ENCODE measurements around the gene HACD2.
A peak's percentile ranks its signal among the peaks of the same experiment; 100 is the strongest.

Gene HACD2

GRCh38 chr3:123481071-123481470 is 103.8 kb downstream of the HACD2 start:
- DNase-seq (ENCODE audit: low read depth) = no peak

- DNase-seq (ENCODE audit: low read depth) = no peak
These were observed 104.4 kb downstream of the HACD2 start for GRCh38 chr3:123480428-123480827.

GRCh38 chr3:123479891-123480290 is 105.0 kb downstream of the HACD2 start:
- DNase-seq (ENCODE audit: low read depth) = no peak

GRCh38 chr3:123478314-123478713 is 106.5 kb downstream of the HACD2 start:
- no peak for DNase-seq (ENCODE audit: low read depth)

GRCh38 chr3:123476967-123477750 is 107.7 kb downstream of the HACD2 start:
- no peak for DNase-seq (ENCODE audit: low read depth)

GRCh38 chr3:123475786-123476185 is 109.1 kb downstream of the HACD2 start:
- no peak for DNase-seq (ENCODE audit: low read depth)

- DNase-seq (ENCODE audit: low read depth) = no peak
These were observed 113.7 kb downstream of the HACD2 start for GRCh38 chr3:123471106-123471505.

GRCh38 chr3:123469323-123469995 is 115.4 kb downstream of the HACD2 start:
- no peak for DNase-seq (ENCODE audit: low read depth)

- no peak for DNase-seq (ENCODE audit: low read depth)
These were observed 117.8 kb downstream of the HACD2 start for GRCh38 chr3:123467046-123467445.

GRCh38 chr3:123464211-123464610 is 120.6 kb downstream of the HACD2 start:
- DNase-seq (ENCODE audit: low read depth) = no peak

GRCh38 chr3:123459862-123460261 is 125.0 kb downstream of the HACD2 start:
- no peak for DNase-seq (ENCODE audit: low read depth)

GRCh38 chr3:123458255-123458654 is 126.6 kb downstream of the HACD2 start:
- no peak for DNase-seq (ENCODE audit: low read depth)

GRCh38 chr3:123457841-123458240 is 127.0 kb downstream of the HACD2 start:
- DNase-seq (ENCODE audit: low read depth) = no peak

GRCh38 chr3:123453675-123454074 is 131.2 kb downstream of the HACD2 start:
- no peak for DNase-seq (ENCODE audit: low read depth)

- DNase-seq (ENCODE audit: low read depth) = no peak
These were observed 133.7 kb downstream of the HACD2 start for GRCh38 chr3:123451186-123451585.

GRCh38 chr3:123449997-123450604 is 134.8 kb downstream of the HACD2 start:
- DNase-seq (ENCODE audit: low read depth) = no peak

- no peak for DNase-seq (ENCODE audit: low read depth)
These were observed 135.5 kb downstream of the HACD2 start for GRCh38 chr3:123449102-123449996.

- no peak for DNase-seq (ENCODE audit: low read depth)
These were observed 136.2 kb downstream of the HACD2 start, which contains the start of gene ADCY5 for GRCh38 chr3:123448536-123449101. TSS of gene ADCY5 (minus strand) at chr3:123449090. CDS start at chr3:123448545, 545 bp downstream.

- DNase-seq (ENCODE audit: low read depth) = peak; percentile 18
These were observed 136.9 kb downstream of the HACD2 start for GRCh38 chr3:123447749-123448517.

- DNase-seq (ENCODE audit: low read depth) = no peak
These were observed 137.5 kb downstream of the HACD2 start for GRCh38 chr3:123447416-123447748.

GRCh38 chr3:123446610-123447109 is 138.2 kb downstream of the HACD2 start:
- DNase-seq (ENCODE audit: low read depth) = no peak
